PC-9 (cell line): ENCODE data around the gene IL4I1. TPM values are rescaled to one million over a fixed set of nuclear protein-coding genes. Genes with fewer than 3 reads are reported as not detected.

ENCODE experiments used
- BruUV-seq: library from RNA; stranded (reverse); fragments of 400-500 nt; replicated peaks from 2 replicates; lab custom pipeline; 2021; lab: Mats Ljungman, UMichigan
- CTCF ChIA-PET: fragments of 300-600 bp; sonication (Branson Sonifier 250); formaldehyde crosslinking; loops from one replicate; lab custom pipeline; 2022; ENCODE audit warnings: antibody characterized with exemption; lab: Charles Lee
- POLR2A ChIA-PET: fragments of 300-600 bp; sonication (Branson Sonifier 250); formaldehyde crosslinking; loops from one replicate; lab custom pipeline; 2022; ENCODE audit warnings: antibody characterized with exemption; ENCODE audit not compliant: unreplicated experiment; lab: Charles Lee
- DNase-seq, 2 experiments: peaks; one replicate each; pipeline versions ENCODE4 v3.0.0 to v3.0.0-alpha.2; 2015 to 2022; ENCODE audit warnings: mixed read lengths in 1 of 2
- H2AFZ ChIP-seq: fragments of 200-600 bp; sonication (generic); 2 replicates; pipeline ENCODE4 v1.8.1; 2017; ENCODE audit warnings: antibody characterized with exemption
- H3F3A ChIP-seq: fragments of 200-600 bp; sonication (generic); 2 replicates; pipeline ENCODE4 v1.8.1; 2017; ENCODE audit warnings: antibody characterized with exemption, mild to moderate bottlenecking, low read depth; ENCODE audit not compliant: insufficient read depth
- H3K27ac ChIP-seq: fragments of 200-600 bp; sonication (generic); 2 replicates; pipeline ENCODE4 v1.6.1; 2016; ENCODE audit warnings: mixed run types
- H3K27me3 ChIP-seq: fragments of 200-600 bp; sonication (generic); 2 replicates; pipeline ENCODE4 v1.6.1; 2016; ENCODE audit warnings: low read depth, mixed run types; ENCODE audit not compliant: insufficient read depth
- H3K36me3 ChIP-seq: fragments of 200-600 bp; sonication (generic); 2 replicates; pipeline ENCODE4 v1.6.1; 2016; ENCODE audit warnings: low read depth, mixed run types
- H3K4me1 ChIP-seq: fragments of 200-600 bp; sonication (generic); replicated peaks from 2 replicates; pipeline ENCODE4 v1.6.1; 2016; ENCODE audit warnings: mixed run types; ENCODE audit not compliant: insufficient read depth
- H3K4me2 ChIP-seq: fragments of 200-600 bp; sonication (generic); 2 replicates; pipeline ENCODE4 v1.6.1; 2017; ENCODE audit warnings: mixed run types
- H3K4me3 ChIP-seq: fragments of 200-600 bp; sonication (generic); 2 replicates; pipeline ENCODE4 v1.6.1; 2016; ENCODE audit warnings: mixed run types
- H3K79me2 ChIP-seq: fragments of 200-600 bp; sonication (generic); 2 replicates; pipeline ENCODE4 v1.6.1; 2017; ENCODE audit warnings: low read depth, mixed run types
- H3K9me2 ChIP-seq: fragments of 200-600 bp; sonication (generic); 2 replicates; pipeline ENCODE4 v1.8.1; 2017; ENCODE audit warnings: mild to moderate bottlenecking; ENCODE audit not compliant: insufficient read depth
- H3K9me3 ChIP-seq: fragments of 200-600 bp; sonication (generic); 2 replicates; pipeline ENCODE4 v1.8.1; 2016; ENCODE audit warnings: low read depth; ENCODE audit not compliant: insufficient read depth
- H4K20me1 ChIP-seq: fragments of 200-600 bp; sonication (generic); 2 replicates; pipeline ENCODE4 v1.8.1; 2017; ENCODE audit not compliant: insufficient read depth
- CTCF ChIP-seq: fragments of 200-600 bp; sonication (generic); conservative IDR thresholded peaks from 2 replicates; pipeline ENCODE4 v1.6.1; 2017; ENCODE audit warnings: mixed run types, antibody characterized with exemption, mild to moderate bottlenecking, moderate library complexity
- EZH2 ChIP-seq: fragments of 200-600 bp; sonication (generic); IDR thresholded peaks from 2 replicates; pipeline ENCODE4 v1.8.0; 2017; ENCODE audit warnings: antibody characterized with exemption, low read depth
- intact Hi-C: fragments of 100-400 bp; cut with micrococcal nuclease; formaldehyde crosslinking; loops from one replicate; pipeline ENCODE4 v1.10.0; 2022; ENCODE audit not compliant: unreplicated experiment
- total RNA-seq: library from RNA; stranded (reverse); gene quantifications from 2 replicates; pipeline ENCODE4 v1.2.3, GENCODE V29; 2021

IL4I1 gene
- total RNA-seq, 1 experiment from 2014 or later, result not detected

- no peak overlapping the region for H3K27ac ChIP-seq
- peaks cover 31% of the 10 kb centered on the region for H4K20me1 ChIP-seq
- H3K36me3 ChIP-seq, result 0 out of 2 replicates have a peak, but pooled peaks cover 8% of the 10 kb centered on the region
- no peak overlapping the region for H2AFZ ChIP-seq
- H3K27me3 ChIP-seq, result no peaks in the 10 kb centered on the region
- peaks cover 34% of the 10 kb centered on the region; the same call in 1 of the 2 replicates for H3F3A ChIP-seq
- H3K4me2 ChIP-seq, result peak overlapping the region; percentile 95
- no TSS peak for BruUV-seq
- peaks cover 52% of the 10 kb centered on the region for H3K79me2 ChIP-seq
- H3K9me3 ChIP-seq, result no peaks in the 10 kb centered on the region
- DNase-seq, result peak in 1 of 2 experiments; percentile 55
- POLR2A ChIA-PET, result no interaction called here
- no peaks in the 10 kb centered on the region for H3K9me2 ChIP-seq
- intact Hi-C loops, result loop anchor here (5.0 kb wide), 2 partner anchors 53 to 153 kb away; partner anchors contain the start of genes ATF5, NUP62, VRK3 and ZNF473
- peaks cover 31% of the 10 kb centered on the region for H3K4me1 ChIP-seq
- TF ChIP-seq CTCF (no peak), EZH2 (no peak)
- H3K4me3 ChIP-seq, result peak overlapping the region; percentile 79; the same call in 1 of the 2 replicates
- CTCF ChIA-PET, result no interaction called here
These were observed 22.1 kb downstream of the IL4I1 start for GRCh38 chr19:49874503-49875157.

GRCh38 chr19:49873834-49874233 lies 22.9 kb downstream of the IL4I1 start:
- BruUV-seq, result no TSS peak
- Histone ChIP-seq H3K79me2 (peaks cover 46% of the 10 kb centered on the region), H3K9me3 (no peaks in the 10 kb centered on the region), H3F3A (peaks cover 31% of the 10 kb centered on the region), H3K4me1 (peaks cover 27% of the 10 kb centered on the region), H3K27me3 (no peaks in the 10 kb centered on the region), H3K9me2 (no peaks in the 10 kb centered on the region), H4K20me1 (peaks cover 28% of the 10 kb centered on the region), H3K4me3 (no peak overlapping the region), H2AFZ (no peak overlapping the region), H3K27ac (no peak overlapping the region), H3K4me2 (no peak overlapping the region), H3K36me3 (0 out of 2 replicates have a peak, but pooled peaks cover 8% of the 10 kb centered on the region)
- no peak for TF ChIP-seq EZH2
- TF ChIP-seq CTCF, result no peak
- DNase-seq, result no peak
- POLR2A ChIA-PET, result no interaction called here
- intact Hi-C loops, result no loop called here
- CTCF ChIA-PET, result no interaction called here

GRCh38 chr19:49873129-49873521 lies 23.6 kb downstream of the IL4I1 start:
- H3K9me2 ChIP-seq, result no peaks in the 10 kb centered on the region
- H4K20me1 ChIP-seq, result peaks cover 23% of the 10 kb centered on the region
- POLR2A ChIA-PET, result no interaction called here
- DNase-seq, result no peak
- H3K79me2 ChIP-seq, result peaks cover 38% of the 10 kb centered on the region
- H3K4me1 ChIP-seq, result peaks cover 25% of the 10 kb centered on the region
- no peak overlapping the region for H3K4me3 ChIP-seq
- no peaks in the 10 kb centered on the region for H3K9me3 ChIP-seq
- 0 out of 2 replicates have a peak, but pooled peaks cover 8% of the 10 kb centered on the region for H3K36me3 ChIP-seq
- no TSS peak for BruUV-seq
- H2AFZ ChIP-seq, result no peak overlapping the region
- no peak overlapping the region for H3K27ac ChIP-seq
- H3F3A ChIP-seq, result peaks cover 33% of the 10 kb centered on the region
- H3K27me3 ChIP-seq, result no peaks in the 10 kb centered on the region
- intact Hi-C loops, result no loop called here
- CTCF ChIA-PET, result no interaction called here
- H3K4me2 ChIP-seq, result no peak overlapping the region
- TF ChIP-seq EZH2 (no peak), CTCF (no peak)
